SK-N-SH treated with all-trans-retinoic acid at 6 μM for 48 hours (cell line): Measurements from ENCODE around the gene CORO7.

Experiments
- ATAC-seq: fragments of 200-7000 bp; cut with Tn5 transposase; 3 replicates; pipeline ENCODE4 v1.9.1; 2020; ENCODE audit warnings: mild to moderate bottlenecking, moderate library complexity
- ARNTL ChIP-seq: fragments of 450-650 bp; formaldehyde crosslinking; IDR thresholded peaks from 2 replicates; pipeline ENCODE4 v1.5.0; 2020; ENCODE audit warnings: low read depth, mild to moderate bottlenecking, moderate library complexity, borderline replicate concordance
- BACH2 ChIP-seq: fragments of 250-450 bp; sonication (Bioruptor Pico); IDR thresholded peaks from 2 replicates; pipeline ENCODE4 v1.9.0; 2021; ENCODE audit warnings: mild to moderate bottlenecking, borderline replicate concordance
- CREB5 ChIP-seq: fragments of 250-450 bp; sonication (Bioruptor Pico); IDR thresholded peaks from 2 replicates; pipeline ENCODE4 v1.5.1; 2020; ENCODE audit warnings: low read depth, mild to moderate bottlenecking, moderate library complexity
- CSDC2 ChIP-seq: fragments of 250-450 bp; sonication (Bioruptor Pico); IDR thresholded peaks from 2 replicates; pipeline ENCODE4 v1.5.0; 2020; ENCODE audit warnings: mild to moderate bottlenecking, moderate library complexity
- ESRRG ChIP-seq: fragments of 250-450 bp; sonication (Bioruptor Pico); IDR thresholded peaks from 2 replicates; pipeline ENCODE4 v1.6.1; 2021; ENCODE audit warnings: mild to moderate bottlenecking
- GLIS3 ChIP-seq: fragments of 250-450 bp; sonication (Bioruptor Pico); IDR thresholded peaks from 2 replicates; pipeline ENCODE4 v1.5.0; 2020; ENCODE audit warnings: mild to moderate bottlenecking, moderate library complexity
- ISL1 ChIP-seq: fragments of 250-450 bp; sonication (Bioruptor Pico); IDR thresholded peaks from 2 replicates; pipeline ENCODE4 v2.1.2; 2022; ENCODE audit warnings: mild to moderate bottlenecking, moderate library complexity
- OSR1 ChIP-seq: fragments of 250-450 bp; sonication (Bioruptor Pico); IDR thresholded peaks from 2 replicates; pipeline ENCODE4 v1.8.0; 2022; ENCODE audit warnings: moderate library complexity, mild to moderate bottlenecking, inconsistent platforms
- PATZ1 ChIP-seq: fragments of 250-450 bp; sonication (Bioruptor Pico); IDR thresholded peaks from 2 replicates; pipeline ENCODE4 v1.8.0; 2020; ENCODE audit warnings: mild to moderate bottlenecking, moderate library complexity, borderline replicate concordance
- POU6F1 ChIP-seq: fragments of 250-450 bp; sonication (Bioruptor Pico); IDR thresholded peaks from 2 replicates; pipeline ENCODE4 v1.8.0; 2021; ENCODE audit warnings: low read depth, mild to moderate bottlenecking, moderate library complexity, borderline replicate concordance
- PPARA ChIP-seq: fragments of 250-450 bp; sonication (Bioruptor Pico); IDR thresholded peaks from 2 replicates; pipeline ENCODE4 v1.5.0; 2020; ENCODE audit warnings: mild to moderate bottlenecking, borderline replicate concordance
- RARB ChIP-seq: fragments of 250-450 bp; sonication (Bioruptor Pico); IDR thresholded peaks from 2 replicates; pipeline ENCODE4 v1.8.0; 2021; ENCODE audit warnings: mild to moderate bottlenecking, moderate library complexity
- SNAI2 ChIP-seq: fragments of 250-450 bp; sonication (Bioruptor Pico); IDR thresholded peaks from 2 replicates; pipeline ENCODE4 v1.5.0; 2020; ENCODE audit warnings: mild to moderate bottlenecking, moderate library complexity
- TCF4 ChIP-seq: fragments of 250-450 bp; sonication (Bioruptor Pico); IDR thresholded peaks from 2 replicates; pipeline ENCODE4 v1.8.0; 2021; ENCODE audit warnings: mild to moderate bottlenecking, moderate library complexity, borderline replicate concordance
- TOX ChIP-seq: fragments of 250-450 bp; sonication (Bioruptor Pico); IDR thresholded peaks from 2 replicates; pipeline ENCODE4 v1.8.0; 2021; ENCODE audit warnings: mild to moderate bottlenecking, moderate library complexity, borderline replicate concordance
- ZFP3 ChIP-seq: fragments of 250-450 bp; sonication (Bioruptor Pico); IDR thresholded peaks from 2 replicates; pipeline ENCODE4 v1.5.0; 2020; ENCODE audit warnings: mild to moderate bottlenecking, moderate library complexity
- ZFP30 ChIP-seq: fragments of 450-650 bp; formaldehyde crosslinking; IDR thresholded peaks from 2 replicates; pipeline ENCODE4 v1.5.0; 2022; ENCODE audit warnings: mild to moderate bottlenecking, moderate library complexity
- ZNF565 ChIP-seq: fragments of 450-650 bp; formaldehyde crosslinking; conservative IDR thresholded peaks from 2 replicates; pipeline ENCODE4 v1.5.0; 2020; ENCODE audit warnings: low read depth, mild to moderate bottlenecking, moderate library complexity
- ZNF70 ChIP-seq: fragments of 450-650 bp; formaldehyde crosslinking; IDR thresholded peaks from 2 replicates; pipeline ENCODE4 v1.5.0; 2020; ENCODE audit warnings: mild to moderate bottlenecking, moderate library complexity
- ZNF8 ChIP-seq: fragments of 450-650 bp; formaldehyde crosslinking; IDR thresholded peaks from 2 replicates; pipeline ENCODE4 v1.5.0; 2020; ENCODE audit warnings: mild to moderate bottlenecking, moderate library complexity
- TF ChIP-seq, protein P1 (sequence below): fragments of 250-450 bp; sonication (Bioruptor Pico); IDR thresholded peaks from 2 replicates; pipeline ENCODE4 v1.5.1; 2021; ENCODE audit warnings: mild to moderate bottlenecking, moderate library complexity
- TF ChIP-seq, protein P2 (sequence below): fragments of 250-450 bp; sonication (Bioruptor Pico); IDR thresholded peaks from 2 replicates; pipeline ENCODE4 v1.5.0; 2020; ENCODE audit warnings: mild to moderate bottlenecking, moderate library complexity

The CORO7 gene

GRCh38 chr16:4364196-4365013 is 52.0 kb downstream of the CORO7 start:
- ATAC-seq = no peak
- TF ChIP-seq ARNTL (no peak), TOX (CRISPR knock-in tag) (no peak), OSR1 (CRISPR knock-in tag) (no peak), RARB (CRISPR knock-in tag) (no peak), CSDC2 (CRISPR knock-in tag) (no peak), ESRRG (CRISPR knock-in tag) (no peak), ZNF8 (no peak), SNAI2 (CRISPR knock-in tag) (no peak), ZNF70 (no peak), BACH2 (CRISPR knock-in tag) (no peak), TCF4 (CRISPR knock-in tag) (no peak), ZNF565 (CRISPR knock-in tag) (no peak), ZFP3 (CRISPR knock-in tag) (no peak), ZFP30 (no peak), PATZ1 (no peak), PPARA (no peak), POU6F1 (no peak)
- TF ChIP-seq, protein P1, sequence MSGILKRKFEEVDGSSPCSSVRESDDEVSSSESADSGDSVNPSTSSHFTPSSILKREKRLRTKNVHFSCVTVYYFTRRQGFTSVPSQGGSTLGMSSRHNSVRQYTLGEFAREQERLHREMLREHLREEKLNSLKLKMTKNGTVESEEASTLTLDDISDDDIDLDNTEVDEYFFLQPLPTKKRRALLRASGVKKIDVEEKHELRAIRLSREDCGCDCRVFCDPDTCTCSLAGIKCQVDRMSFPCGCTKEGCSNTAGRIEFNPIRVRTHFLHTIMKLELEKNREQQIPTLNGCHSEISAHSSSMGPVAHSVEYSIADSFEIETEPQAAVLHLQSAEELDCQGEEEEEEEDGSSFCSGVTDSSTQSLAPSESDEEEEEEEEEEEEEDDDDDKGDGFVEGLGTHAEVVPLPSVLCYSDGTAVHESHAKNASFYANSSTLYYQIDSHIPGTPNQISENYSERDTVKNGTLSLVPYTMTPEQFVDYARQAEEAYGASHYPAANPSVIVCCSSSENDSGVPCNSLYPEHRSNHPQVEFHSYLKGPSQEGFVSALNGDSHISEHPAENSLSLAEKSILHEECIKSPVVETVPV (CRISPR knock-in tag) = no peak
- TF ChIP-seq, protein P2, sequence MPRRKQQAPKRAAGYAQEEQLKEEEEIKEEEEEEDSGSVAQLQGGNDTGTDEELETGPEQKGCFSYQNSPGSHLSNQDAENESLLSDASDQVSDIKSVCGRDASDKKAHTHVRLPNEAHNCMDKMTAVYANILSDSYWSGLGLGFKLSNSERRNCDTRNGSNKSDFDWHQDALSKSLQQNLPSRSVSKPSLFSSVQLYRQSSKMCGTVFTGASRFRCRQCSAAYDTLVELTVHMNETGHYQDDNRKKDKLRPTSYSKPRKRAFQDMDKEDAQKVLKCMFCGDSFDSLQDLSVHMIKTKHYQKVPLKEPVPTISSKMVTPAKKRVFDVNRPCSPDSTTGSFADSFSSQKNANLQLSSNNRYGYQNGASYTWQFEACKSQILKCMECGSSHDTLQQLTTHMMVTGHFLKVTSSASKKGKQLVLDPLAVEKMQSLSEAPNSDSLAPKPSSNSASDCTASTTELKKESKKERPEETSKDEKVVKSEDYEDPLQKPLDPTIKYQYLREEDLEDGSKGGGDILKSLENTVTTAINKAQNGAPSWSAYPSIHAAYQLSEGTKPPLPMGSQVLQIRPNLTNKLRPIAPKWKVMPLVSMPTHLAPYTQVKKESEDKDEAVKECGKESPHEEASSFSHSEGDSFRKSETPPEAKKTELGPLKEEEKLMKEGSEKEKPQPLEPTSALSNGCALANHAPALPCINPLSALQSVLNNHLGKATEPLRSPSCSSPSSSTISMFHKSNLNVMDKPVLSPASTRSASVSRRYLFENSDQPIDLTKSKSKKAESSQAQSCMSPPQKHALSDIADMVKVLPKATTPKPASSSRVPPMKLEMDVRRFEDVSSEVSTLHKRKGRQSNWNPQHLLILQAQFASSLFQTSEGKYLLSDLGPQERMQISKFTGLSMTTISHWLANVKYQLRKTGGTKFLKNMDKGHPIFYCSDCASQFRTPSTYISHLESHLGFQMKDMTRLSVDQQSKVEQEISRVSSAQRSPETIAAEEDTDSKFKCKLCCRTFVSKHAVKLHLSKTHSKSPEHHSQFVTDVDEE (CRISPR knock-in tag) = no peak

DNA sequence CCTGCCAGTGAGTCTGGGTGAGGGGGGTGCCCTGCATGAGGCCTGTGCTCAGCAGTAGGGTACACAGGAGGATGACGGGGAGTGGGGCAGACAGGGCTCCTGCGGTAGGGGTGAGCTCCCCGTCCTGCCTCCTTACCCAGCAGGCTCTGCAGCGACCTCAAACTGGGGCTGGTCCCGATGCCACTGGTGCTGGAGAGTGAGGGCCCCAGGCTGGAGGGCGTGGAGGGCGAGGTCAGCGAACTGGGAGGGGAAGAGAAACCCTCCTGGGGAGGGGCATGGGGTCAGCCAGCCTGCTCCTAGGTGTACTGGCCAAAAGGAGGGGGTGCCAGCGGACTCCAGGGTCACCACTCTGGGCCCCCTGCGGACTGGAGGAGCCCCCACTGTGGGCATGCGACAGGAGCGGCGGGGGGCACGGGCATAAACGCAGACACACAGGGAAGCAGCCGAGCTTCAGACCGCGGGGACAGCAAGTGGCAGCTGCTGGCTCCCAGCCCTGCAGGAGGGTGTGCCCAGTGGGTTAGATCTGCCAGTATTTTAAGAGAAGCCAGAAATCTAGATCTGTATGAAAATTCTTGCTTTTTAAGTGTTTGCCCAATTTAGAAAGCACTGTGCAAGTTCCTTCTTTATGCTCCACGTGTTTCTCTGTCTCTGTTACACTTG is 53.8 kb downstream of the CORO7 start:
- no peak for ATAC-seq
- no peak for TF ChIP-seq PPARA
- TF ChIP-seq ZFP30 = no peak
- TF ChIP-seq POU6F1 = no peak
- TF ChIP-seq, protein P2 (CRISPR knock-in tag) = no peak
- TF ChIP-seq CREB5 (CRISPR knock-in tag) = no peak
- TF ChIP-seq ISL1 (CRISPR knock-in tag) = no peak
- TF ChIP-seq, protein P1 (CRISPR knock-in tag) = no peak
- TF ChIP-seq ZFP3 (CRISPR knock-in tag) = no peak
- TF ChIP-seq CSDC2 (CRISPR knock-in tag) = no peak
- no peak for TF ChIP-seq ESRRG (CRISPR knock-in tag)
- TF ChIP-seq GLIS3 (CRISPR knock-in tag) = no peak
- TF ChIP-seq TCF4 (CRISPR knock-in tag) = no peak
- no peak for TF ChIP-seq ZNF8
- no peak for TF ChIP-seq ZNF70
- no peak for TF ChIP-seq BACH2 (CRISPR knock-in tag)
- no peak for TF ChIP-seq ARNTL
- TF ChIP-seq ZNF565 (CRISPR knock-in tag) = no peak
